ENCODE data around the gene MCTP1. TPM values are rescaled to one million over a fixed set of nuclear protein-coding genes. Genes with fewer than 3 reads are reported as not detected.

The MCTP1 gene
- total and polyA plus RNA-seq, 2 of the 8 experiments (the other 6 are each of a cell fraction or from before 2014, with no cell fraction given) = 0.56 to 3.4 TPM

GRCh38 chr5:95005811-95006210 lies 279.1 kb downstream of the MCTP1 start:
- H3K27me3 ChIP-seq (replicated peaks in 1 of 4; ENCODE audit: control insufficient read depth in 3 of 4, extremely low read depth in 1 of 4, insufficient read depth in 3 of 4, low read length in 3 of 4) = no peaks in the 10 kb centered on the region
- no peak overlapping the region for H3K18ac ChIP-seq (ENCODE audit: extremely low read depth, low read length)
- H2BK12ac ChIP-seq (ENCODE audit: low read depth, low read length) = no peak overlapping the region
- no peak overlapping the region for H3K4ac ChIP-seq (replicated peaks; ENCODE audit: insufficient read length, low read depth, low read length)
- no peaks in the 10 kb centered on the region for H3K23me2 ChIP-seq (ENCODE audit: low read depth, low read length)
- H2BK5ac ChIP-seq (ENCODE audit: low read depth, low read length) = no peak overlapping the region
- H2AFZ ChIP-seq (ENCODE audit: low read length) = no peak overlapping the region
- H3K79me1 ChIP-seq (ENCODE audit: low read depth, low read length) = no peaks in the 10 kb centered on the region
- no peak overlapping the region for H4K8ac ChIP-seq (ENCODE audit: extremely low read depth, insufficient read depth, low read length)
- no peak overlapping the region for H4K5ac ChIP-seq (ENCODE audit: insufficient read length, low read depth, low read length)
- H3K9me3 ChIP-seq (ENCODE audit: insufficient read depth in 2 of 2, low read depth in 1 of 2, low read length in 1 of 2) = peaks cover 16 to 17% of the 10 kb centered on the region in 2 experiments
- no peak overlapping the region for H3K9ac ChIP-seq (replicated peaks in 1 of 4; ENCODE audit: extremely low read depth in 1 of 4, low read depth in 3 of 4, low read length in 3 of 4)
- no peak overlapping the region for H2BK15ac ChIP-seq (ENCODE audit: low read length)
- no peak overlapping the region for H3K4me2 ChIP-seq (ENCODE audit: insufficient read depth in 1 of 2, low read depth in 2 of 2, low read length in 2 of 2)
- H3K36me3 ChIP-seq (ENCODE audit: control insufficient read depth in 2 of 4, insufficient read depth in 4 of 4, low read length in 3 of 4) = no peaks in the 10 kb centered on the region
- DNase-seq (ENCODE audit: low read depth in 1 of 2, low spot score in 2 of 2) (no peak), FAIRE-seq (no peak)
- H3K27ac ChIP-seq (ENCODE audit: low read depth, low read length) = no peak overlapping the region
- H2BK20ac ChIP-seq (ENCODE audit: low read length) = no peak overlapping the region
- TF ChIP-seq RAD21 (IDR thresholded peaks at IDR 0.05 in 1 of 2, conservative IDR thresholded peaks at IDR 0.05 in 1 of 2; ENCODE audit: low read depth in 2 of 2, low read length in 2 of 2) (no peak), GABPA (IDR thresholded peaks at IDR 0.05; ENCODE audit: borderline replicate concordance, insufficient read depth, low read length) (no peak), MAFK (IDR thresholded peaks at IDR 0.05; ENCODE audit: low read depth, low read length) (no peak), YY1 (IDR thresholded peaks at IDR 0.05; ENCODE audit: low read depth, low read length) (no peak), ATF2 (IDR thresholded peaks at IDR 0.05; ENCODE audit: low read length) (no peak), POU5F1 (IDR thresholded peaks at IDR 0.05; ENCODE audit: low read depth, low read length) (no peak), HDAC2 (IDR thresholded peaks at IDR 0.05; ENCODE audit: borderline replicate concordance in 1 of 2, low read depth in 2 of 2, low read length in 2 of 2) (no peak), KDM1A (IDR thresholded peaks at IDR 0.05; ENCODE audit: borderline replicate concordance, low read length) (no peak), E2F6 (IDR thresholded peaks at IDR 0.05) (no peak), SIX5 (IDR thresholded peaks at IDR 0.05; ENCODE audit: low read depth, low read length) (no peak)
- no peak overlapping the region for H3K14ac ChIP-seq (ENCODE audit: insufficient read length)
- CTCF ChIA-PET (ENCODE audit: partially characterized antibody) = no interaction called here
- no peak overlapping the region for H2AK5ac ChIP-seq (ENCODE audit: low read depth, low read length)
- no peaks in the 10 kb centered on the region for H3K4me1 ChIP-seq (replicated peaks in 1 of 4; ENCODE audit: control insufficient read depth in 3 of 4, insufficient read depth in 4 of 4, low read length in 3 of 4)
- no peak overlapping the region for H3K56ac ChIP-seq (replicated peaks; ENCODE audit: insufficient read length, low read depth, low read length)
- POLR2A ChIA-PET (ENCODE audit: partially characterized antibody) = no interaction called here
- WGBS, 2 experiments (ENCODE audit: extremely low coverage in 1 of 2, insufficient coverage in 1 of 2, insufficient read length in 1 of 2, insufficient replicate concordance in 2 of 2, low coverage in 1 of 2, low lambda C conversion rate in 2 of 2, missing lambda C conversion rate in 1 of 2) = 88% methylated on average over 1 of the region's 1 CpG; no CpG with 5 or more reads in 1 of the 2 experiments
- H3K79me2 ChIP-seq (ENCODE audit: control insufficient read depth in 1 of 2, insufficient read depth in 2 of 2, low read length in 2 of 2) = no peaks in the 10 kb centered on the region
- H4K20me1 ChIP-seq (replicated peaks in 1 of 2; ENCODE audit: control insufficient read depth in 1 of 2, insufficient read depth in 2 of 2, low read length in 2 of 2) = no peaks in the 10 kb centered on the region
- no peak overlapping the region for H3K23ac ChIP-seq (ENCODE audit: insufficient read length)
- H4K91ac ChIP-seq (replicated peaks; ENCODE audit: insufficient read length, low read length) = no peak overlapping the region
- no peak overlapping the region for H3K4me3 ChIP-seq (ENCODE audit: extremely low read depth in 1 of 4, insufficient read depth in 2 of 4, low read depth in 3 of 4, low read length in 4 of 4)
- no peak overlapping the region for H2BK120ac ChIP-seq (replicated peaks; ENCODE audit: low read depth, low read length)

All from H1 (cell line).